Activated CD8-positive, alpha-beta memory T cell treated with anti-CD3 and anti-CD28 coated beads, Interleukin-2, amount 10 ng/mL, durations not matched to agents 7 days and 5 days (primary cell): ENCODE measurements around the gene DUOXA2. TPM values are rescaled to one million over a fixed set of nuclear protein-coding genes. Genes with fewer than 3 reads are reported as not detected.
"Not testable (repeated sequence)": the region's sequence is repeated elsewhere in the genome, so short reads cannot be mapped to it uniquely, and the experiment has no call there.

ENCODE experiments used
- ATAC-seq: fragments of 150-1000 bp; cut with Tn5 transposase; one replicate; pipeline ENCODE4 v1.10.0; 2021; ENCODE audit warnings: moderate library complexity
- CTCF ChIA-PET: fragments of 350-600 bp; sonication (Branson Sonifier 250); formaldehyde crosslinking; loops from one replicate; lab custom pipeline; 2021; ENCODE audit warnings: antibody characterized with exemption; lab: Charles Lee
- DNase-seq: peaks from one replicate; pipeline ENCODE4 v3.0.0-alpha.2; 2020
- H3K27ac Mint-ChIP-seq: one replicate; pipeline ENCODE4 v1.8.0; 2021; ENCODE audit warnings: mild to moderate bottlenecking, mixed read lengths
- H3K27me3 Mint-ChIP-seq: one replicate; pipeline ENCODE4 v1.8.0; 2021; ENCODE audit warnings: mixed read lengths
- H3K36me3 Mint-ChIP-seq: one replicate; pipeline ENCODE4 v1.8.0; 2021; ENCODE audit warnings: mild to moderate bottlenecking, mixed read lengths
- H3K4me1 Mint-ChIP-seq: one replicate; pipeline ENCODE4 v1.8.0; 2021; ENCODE audit warnings: mixed read lengths
- H3K4me3 Mint-ChIP-seq: one replicate; pipeline ENCODE4 v1.8.0; 2021; ENCODE audit warnings: mild to moderate bottlenecking, moderate library complexity, mixed read lengths
- H3K9me3 Mint-ChIP-seq: one replicate; pipeline ENCODE4 v1.8.0; 2022; ENCODE audit warnings: low read depth, mixed read lengths
- total RNA-seq, 2 experiments: library from RNA; stranded (reverse); gene quantifications; one replicate each; pipeline ENCODE4 v1.2.3, GENCODE V29; 2021

DUOXA2 gene
- total RNA-seq, 2 experiments from 2014 or later = not detected

DNA sequence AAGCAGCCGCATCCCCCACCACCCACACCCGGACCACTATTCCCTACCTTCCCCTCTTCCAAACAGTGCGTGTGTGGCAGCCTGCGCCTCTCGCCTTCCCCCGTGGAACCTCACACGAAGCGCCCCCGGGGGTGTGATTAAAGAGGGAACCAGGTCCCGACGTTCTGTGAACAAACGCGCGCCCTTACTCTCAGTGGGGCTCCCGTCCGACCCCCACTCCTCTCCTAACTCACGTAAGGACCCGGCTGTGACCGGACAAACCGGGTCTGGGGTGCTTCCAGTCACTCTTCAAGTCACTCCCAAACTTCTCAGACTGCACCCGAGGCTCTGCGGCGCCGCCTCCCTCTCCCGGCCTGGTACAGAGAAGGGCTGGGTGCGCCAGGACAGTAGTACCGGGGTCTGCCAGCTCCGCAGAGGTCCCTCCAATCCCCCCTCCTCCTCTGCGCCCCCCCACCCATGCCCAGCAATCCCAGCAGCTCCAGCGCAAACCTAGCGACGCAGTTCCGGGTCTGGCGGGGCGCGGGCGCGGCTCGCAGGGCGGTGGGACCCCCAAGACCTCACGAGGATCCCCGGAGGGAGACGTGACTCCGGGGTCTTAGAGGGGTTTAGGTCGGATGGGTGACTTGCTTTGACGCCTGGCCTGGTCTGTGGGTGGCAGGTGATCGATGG is 15.0 kb downstream of the DUOXA2 start:
- H3K27me3 Mint-ChIP-seq = peaks cover 80% of the 10 kb centered on the region
- H3K4me3 Mint-ChIP-seq = no peak overlapping the region
- H3K36me3 Mint-ChIP-seq = no peaks in the 10 kb centered on the region
- H3K27ac Mint-ChIP-seq = no peak overlapping the region
- H3K4me1 Mint-ChIP-seq = peaks cover 1% of the 10 kb centered on the region
- no peaks in the 10 kb centered on the region for H3K9me3 Mint-ChIP-seq
- DNase-seq (no peak), ATAC-seq (no peak)
- CTCF ChIA-PET = interaction anchor here (1.6 to 2.3 kb wide), 2 partner anchors 11 kb away, joined by 5 to 16 read pairs; no protein-coding TSS in a partner anchor

DNA sequence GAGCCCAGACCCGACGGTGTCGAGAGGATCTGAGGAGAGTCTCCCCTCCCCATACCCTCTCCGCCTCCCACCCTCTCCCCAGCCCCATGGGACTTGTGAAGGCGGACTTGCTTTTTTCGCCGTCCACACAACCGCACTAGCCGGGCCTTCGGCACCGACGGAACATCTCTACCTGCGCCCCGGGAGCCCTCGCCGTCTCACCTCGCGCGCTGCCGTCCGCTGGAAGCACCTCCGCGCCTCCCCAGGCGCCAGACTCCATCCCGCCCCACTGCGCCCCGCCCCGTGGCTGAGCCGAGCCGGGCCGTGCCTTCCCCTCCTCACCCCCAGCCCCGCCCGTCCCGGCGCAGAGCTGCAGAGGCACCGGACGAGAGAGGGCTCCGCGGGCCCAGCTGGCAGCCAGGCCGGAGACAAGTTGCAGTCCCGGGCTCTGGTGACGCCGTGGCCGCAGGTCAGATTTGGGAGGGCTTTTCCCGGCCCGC is 15.6 kb downstream of the DUOXA2 start, which contains the start of the genes DUOX1 and DUOXA1:
DUOX1 (plus strand) TSS at position 344 of the 479 bp plus-strand sequence. CDS start 1,973 bp downstream, outside the sequence.
DUOXA1 (minus strand) TSS at position 229 of the 479 bp plus-strand sequence. CDS start 6,865 bp downstream, outside the sequence.
- DNase-seq = no peak

DNA sequence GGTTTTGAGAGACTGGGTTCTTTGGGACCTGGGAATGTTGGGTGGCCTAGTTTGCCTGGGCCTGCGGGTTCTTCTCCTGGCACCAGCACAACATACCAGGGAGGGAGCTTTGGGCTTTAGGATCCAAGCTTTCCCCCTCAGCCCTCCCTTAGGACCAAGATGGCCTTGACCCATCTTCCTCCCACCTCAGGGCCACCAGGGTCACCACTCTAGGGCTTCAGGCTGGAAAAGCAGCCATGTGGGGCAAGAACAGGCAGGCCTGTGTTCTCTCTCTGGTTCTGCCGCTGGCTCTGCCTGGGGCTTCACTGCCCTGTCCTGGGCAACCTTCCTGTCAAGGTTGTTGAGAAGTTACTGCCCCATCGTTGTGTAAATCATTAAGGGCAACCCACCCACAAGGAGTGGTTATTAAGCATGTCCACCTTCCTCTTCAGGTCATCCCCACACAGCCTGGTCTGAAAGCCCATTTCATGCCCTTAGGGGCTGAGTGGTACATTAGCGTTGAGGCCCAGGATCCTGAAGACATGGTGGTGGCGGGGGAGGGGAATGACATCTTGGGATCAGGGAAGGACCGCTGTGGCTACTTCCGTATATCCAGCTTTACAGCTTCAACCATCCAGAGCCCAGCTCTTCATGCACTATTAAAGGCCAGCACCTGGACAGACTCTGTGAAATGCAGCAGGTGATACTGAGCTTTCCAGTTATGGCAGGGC is 16.3 kb downstream of the DUOXA2 start:
- CTCF ChIA-PET = interaction anchor here (0.9 to 2.3 kb wide), 4 partner anchors 9 to 68 kb away, joined by 3 to 16 read pairs (median 3); partner anchors contain the start of gene DUOXA2
- no peaks in the 10 kb centered on the region for H3K9me3 Mint-ChIP-seq
- H3K27me3 Mint-ChIP-seq = peaks cover 80% of the 10 kb centered on the region
- H3K27ac Mint-ChIP-seq = no peak overlapping the region
- no peak for DNase-seq
- peaks cover 6% of the 10 kb centered on the region for H3K4me1 Mint-ChIP-seq
- ATAC-seq = no peak
- H3K36me3 Mint-ChIP-seq = no peaks in the 10 kb centered on the region
- H3K4me3 Mint-ChIP-seq = no peak overlapping the region

More for the DNA sequence above, 15.6 kb downstream of the DUOXA2 start, which contains the start of the genes DUOX1 and DUOXA1:
- Mint-ChIP-seq H3K4me1 (peaks cover 3% of the 10 kb centered on the region), H3K27ac (no peak within 1 kb of the TSS), H3K36me3 (no peaks in the 10 kb centered on the region), H3K4me3 (no peak within 1 kb of the TSS), H3K9me3 (no peaks in the 10 kb centered on the region), H3K27me3 (peaks cover 84% of the 10 kb centered on the region)
- peak; percentile 67 for ATAC-seq
- CTCF ChIA-PET = interaction anchor here (1.1 to 2.3 kb wide), 2 partner anchors 8 to 11 kb away, joined by 3 to 16 read pairs; no protein-coding TSS in a partner anchor

DNA sequence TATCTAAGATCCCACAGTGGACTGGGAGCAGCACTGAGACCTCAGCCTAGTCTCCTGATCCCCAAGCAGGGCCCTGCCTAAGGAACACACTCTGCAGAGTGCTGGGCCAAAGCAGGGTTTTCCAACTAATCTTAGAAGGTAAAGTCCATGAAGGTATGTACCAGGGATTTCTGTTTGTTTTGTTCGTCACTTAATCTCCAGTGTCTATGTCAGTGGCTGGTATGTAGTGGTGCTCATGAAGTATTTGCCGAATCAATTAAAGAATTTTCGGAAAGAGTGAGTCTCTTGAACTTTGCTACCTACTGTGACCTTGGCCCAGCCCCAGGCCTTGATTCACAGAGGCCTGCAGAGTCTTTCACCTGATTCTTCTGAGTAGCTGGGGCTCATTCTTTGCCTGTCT is 17.4 kb downstream of the DUOXA2 start:
- Mint-ChIP-seq H3K36me3 (no peaks in the 10 kb centered on the region), H3K4me3 (no peak overlapping the region), H3K4me1 (peaks cover 8% of the 10 kb centered on the region), H3K27me3 (peaks cover 75% of the 10 kb centered on the region), H3K9me3 (no peaks in the 10 kb centered on the region), H3K27ac (no peak overlapping the region)
- ATAC-seq (no peak), DNase-seq (no peak)
- CTCF ChIA-PET = interaction anchor here (0.9 to 2.3 kb wide), 3 partner anchors 13 to 67 kb away, joined by 3 to 16 read pairs (median 3); partner anchors contain the start of gene DUOXA2

DNA sequence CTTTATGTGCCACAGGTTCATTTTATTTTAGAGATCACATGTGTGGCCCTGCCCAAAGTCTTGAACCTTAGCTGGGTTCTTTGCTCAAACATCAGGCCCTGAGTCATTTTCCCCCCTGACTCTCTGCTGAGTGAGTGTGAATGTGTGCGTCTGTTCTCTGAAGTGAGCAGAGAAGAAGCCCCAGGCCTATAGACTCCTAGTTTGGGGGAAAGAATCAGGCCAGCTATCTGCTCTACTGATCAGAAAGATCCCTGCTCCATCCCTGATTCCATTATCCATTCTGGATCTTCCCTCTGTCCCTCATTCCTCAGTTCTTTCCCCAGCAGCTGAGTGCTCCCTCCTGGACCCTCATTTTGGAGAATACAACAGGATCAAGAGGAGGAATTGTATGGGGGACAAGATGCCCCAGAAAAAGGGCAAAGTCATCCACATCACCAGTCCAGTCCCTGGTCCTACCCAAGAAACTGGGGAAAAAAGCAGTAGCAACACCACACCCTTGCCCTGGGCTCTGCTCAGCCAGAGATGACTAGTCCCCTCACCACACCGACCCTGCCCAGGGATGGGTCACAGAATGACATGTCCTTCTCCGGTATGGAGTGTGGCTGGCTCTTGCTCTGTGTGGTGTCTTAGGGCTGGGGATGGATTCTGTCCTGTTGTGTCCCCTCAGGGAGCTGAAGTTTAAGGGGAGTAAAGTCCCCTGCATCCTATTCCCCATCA is 18.9 kb downstream of the DUOXA2 start:
- DNase-seq (no peak), ATAC-seq (no peak)
- H3K27ac Mint-ChIP-seq = no peak overlapping the region

DNA sequence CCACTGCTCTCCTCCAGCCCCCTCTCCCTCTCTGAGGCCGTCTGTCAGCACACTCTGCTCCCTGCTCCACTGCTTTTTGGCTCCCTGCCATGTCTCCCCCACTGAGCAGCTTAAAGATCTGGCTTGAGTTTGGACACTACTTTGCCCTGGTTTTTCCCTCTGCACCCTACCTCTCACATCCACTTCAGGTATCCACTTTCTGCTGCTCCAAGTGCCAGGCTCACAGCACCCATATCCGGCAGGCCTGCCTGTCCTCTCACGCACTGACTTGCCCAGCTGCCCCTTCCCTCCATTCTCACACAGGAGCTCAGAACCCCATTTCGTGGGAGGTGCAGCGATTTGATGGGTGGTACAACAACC is 19.4 kb downstream of the DUOXA2 start:
- Mint-ChIP-seq H3K27ac (no peak overlapping the region), H3K36me3 (no peaks in the 10 kb centered on the region), H3K4me3 (no peak overlapping the region), H3K4me1 (peaks cover 7% of the 10 kb centered on the region), H3K9me3 (no peaks in the 10 kb centered on the region), H3K27me3 (peaks cover 64% of the 10 kb centered on the region)
- CTCF ChIA-PET = interaction anchor here (1.3 to 2.1 kb wide), 2 partner anchors 9 to 15 kb away, joined by 5 to 17 read pairs; no protein-coding TSS in a partner anchor
- no peak for DNase-seq
- ATAC-seq = no peak

More for the DNA sequence above, 18.9 kb downstream of the DUOXA2 start:
- peaks cover 69% of the 10 kb centered on the region for H3K27me3 Mint-ChIP-seq
- CTCF ChIA-PET = interaction anchor here (1.0 to 2.1 kb wide), 4 partner anchors 9 to 32 kb away, joined by 3 to 17 read pairs (median 4); no protein-coding TSS in a partner anchor
- no peaks in the 10 kb centered on the region for H3K36me3 Mint-ChIP-seq
- peaks cover 8% of the 10 kb centered on the region for H3K4me1 Mint-ChIP-seq
- no peak overlapping the region for H3K4me3 Mint-ChIP-seq
- no peaks in the 10 kb centered on the region for H3K9me3 Mint-ChIP-seq

DNA sequence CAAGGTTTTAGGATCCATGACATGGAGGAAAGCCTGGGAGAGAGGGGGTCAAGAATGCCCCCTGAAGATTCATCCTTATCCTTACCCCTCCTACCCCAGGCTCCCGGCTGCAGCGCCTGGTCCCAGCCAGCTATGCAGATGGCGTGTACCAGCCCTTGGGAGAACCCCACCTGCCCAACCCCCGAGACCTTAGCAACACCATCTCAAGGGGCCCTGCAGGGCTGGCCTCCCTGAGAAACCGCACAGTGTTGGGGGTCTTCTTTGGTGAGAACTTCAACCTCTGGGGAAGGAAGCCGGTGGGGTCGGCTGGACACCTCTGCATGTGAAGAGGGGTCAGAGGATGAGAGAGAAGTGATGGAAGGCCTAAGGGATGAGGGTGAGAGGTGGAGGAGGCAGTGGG is 19.9 kb downstream of the DUOXA2 start:
- Mint-ChIP-seq H3K27ac (no peak overlapping the region), H3K27me3 (peaks cover 59% of the 10 kb centered on the region), H3K36me3 (no peaks in the 10 kb centered on the region), H3K4me1 (peaks cover 7% of the 10 kb centered on the region), H3K9me3 (no peaks in the 10 kb centered on the region), H3K4me3 (no peak overlapping the region)
- no peak for ATAC-seq
- no peak for DNase-seq
- CTCF ChIA-PET = interaction anchor here (1.0 to 2.1 kb wide), 3 partner anchors 10 to 71 kb away, joined by 3 to 17 read pairs (median 5); no protein-coding TSS in a partner anchor

DNA sequence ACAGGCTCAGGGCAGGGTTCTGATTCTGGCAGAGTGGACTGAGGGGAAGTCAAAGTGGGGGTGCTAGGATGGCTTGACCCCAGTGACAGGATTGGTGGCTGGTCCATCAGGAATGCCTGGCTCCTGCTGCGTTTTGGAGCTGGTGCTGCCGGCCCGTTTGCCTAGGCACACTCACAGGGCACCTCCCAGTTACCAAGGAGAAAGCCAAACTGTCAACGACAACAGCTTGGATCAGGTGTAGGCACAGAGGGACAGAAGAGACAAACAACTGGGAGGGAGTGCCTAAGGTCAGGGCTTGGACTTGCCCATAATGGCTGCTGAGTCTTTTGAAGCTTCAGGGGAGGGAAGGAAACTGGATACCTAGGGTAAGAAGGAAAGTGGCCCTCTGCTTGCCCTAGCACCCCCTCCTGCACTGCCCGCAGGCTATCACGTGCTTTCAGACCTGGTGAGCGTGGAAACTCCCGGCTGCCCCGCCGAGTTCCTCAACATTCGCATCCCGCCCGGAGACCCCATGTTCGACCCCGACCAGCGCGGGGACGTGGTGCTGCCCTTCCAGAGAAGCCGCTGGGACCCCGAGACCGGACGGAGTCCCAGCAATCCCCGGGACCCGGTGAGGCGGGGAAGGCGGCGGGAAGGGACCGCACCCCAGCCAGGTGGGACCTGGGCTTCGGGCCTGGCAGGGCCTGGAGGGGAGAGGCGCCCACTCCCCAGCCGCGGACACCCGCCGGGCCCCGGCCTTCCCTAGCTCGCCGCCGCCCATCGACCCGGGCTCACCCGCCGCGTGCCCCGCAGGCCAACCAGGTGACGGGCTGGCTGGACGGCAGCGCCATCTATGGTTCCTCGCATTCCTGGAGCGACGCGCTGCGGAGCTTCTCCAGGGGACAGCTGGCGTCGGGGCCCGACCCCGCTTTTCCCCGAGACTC is 20.8 kb downstream of the DUOXA2 start:
- H3K27ac Mint-ChIP-seq = no peak overlapping the region
- DNase-seq = no peak
- peak overlapping the region; percentile 27 for H3K4me3 Mint-ChIP-seq
- H3K9me3 Mint-ChIP-seq = no peaks in the 10 kb centered on the region
- peaks cover 54% of the 10 kb centered on the region for H3K27me3 Mint-ChIP-seq
- H3K4me1 Mint-ChIP-seq = peaks cover 7% of the 10 kb centered on the region
- ATAC-seq = peak; percentile 61
- CTCF ChIA-PET = interaction anchor here (0.6 to 1.1 kb wide), 3 partner anchors 8 to 70 kb away, joined by 3 read pairs; no protein-coding TSS in a partner anchor
- H3K36me3 Mint-ChIP-seq = no peaks in the 10 kb centered on the region

DNA sequence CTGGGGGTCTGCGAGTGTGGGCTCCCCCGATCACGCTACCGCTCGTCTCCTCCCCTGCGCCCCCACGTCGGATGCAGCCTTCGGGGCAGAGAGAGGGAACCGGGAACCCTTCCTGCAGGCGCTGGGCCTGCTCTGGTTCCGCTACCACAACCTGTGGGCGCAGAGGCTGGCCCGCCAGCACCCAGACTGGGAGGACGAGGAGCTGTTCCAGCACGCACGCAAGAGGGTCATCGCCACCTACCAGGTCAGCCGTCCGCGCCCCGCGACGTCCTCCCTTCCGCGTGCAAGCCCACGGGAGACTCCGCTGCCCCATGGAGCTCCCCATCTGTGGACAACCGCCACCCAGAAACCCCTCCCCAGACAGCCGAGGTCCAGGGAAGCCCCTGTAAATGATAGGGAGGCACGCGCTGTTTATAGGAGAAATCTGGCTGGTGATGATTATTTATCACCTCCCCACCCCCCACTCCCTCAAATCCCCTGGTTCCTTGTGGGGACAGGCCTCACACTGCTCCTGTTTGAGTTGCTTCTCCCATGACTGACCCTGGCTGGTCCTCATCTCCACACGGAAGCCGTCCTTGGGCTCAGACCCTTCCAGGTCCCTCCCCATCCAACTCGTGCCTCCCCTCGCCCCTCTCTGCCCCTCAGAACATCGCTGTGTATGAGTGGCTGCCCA is 21.7 kb downstream of the DUOXA2 start:
- H3K9me3 Mint-ChIP-seq, H3K4me1 Mint-ChIP-seq, H3K4me3 Mint-ChIP-seq, ATAC-seq, H3K27ac Mint-ChIP-seq, H3K36me3 Mint-ChIP-seq, DNase-seq: not testable (repeated sequence)
- peaks cover 46% of the 10 kb centered on the region for H3K27me3 Mint-ChIP-seq
- CTCF ChIA-PET = interaction anchor here (1.0 to 1.1 kb wide), 1 partner anchor 18 kb away, joined by 3 read pairs; no protein-coding TSS in a partner anchor

DNA sequence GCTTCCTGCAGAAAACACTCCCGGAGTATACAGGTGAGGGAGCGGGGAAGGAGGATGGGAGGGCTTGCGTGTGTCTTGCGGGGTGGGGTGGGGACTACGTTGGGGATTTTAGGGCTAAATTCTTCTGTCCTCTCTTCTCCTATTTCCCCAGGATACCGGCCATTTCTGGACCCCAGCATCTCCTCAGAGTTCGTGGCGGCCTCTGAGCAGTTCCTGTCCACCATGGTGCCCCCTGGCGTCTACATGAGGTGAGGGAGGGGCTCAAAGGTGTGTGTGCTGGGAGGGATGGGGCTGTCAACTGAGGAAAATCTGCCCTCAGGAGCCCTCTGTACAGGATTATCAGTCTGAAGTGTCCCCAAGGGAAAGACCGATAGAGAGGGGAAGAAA is 22.2 kb downstream of the DUOXA2 start:
- Mint-ChIP-seq H3K4me1 (peaks cover 7% of the 10 kb centered on the region), H3K27me3 (peaks cover 42% of the 10 kb centered on the region), H3K9me3 (no peaks in the 10 kb centered on the region), H3K27ac (no peak overlapping the region), H3K4me3 (no peak overlapping the region), H3K36me3 (no peaks in the 10 kb centered on the region)
- CTCF ChIA-PET = interaction anchor here (0.7 to 1.0 kb wide), 2 partner anchors 13 to 18 kb away, joined by 3 to 5 read pairs; no protein-coding TSS in a partner anchor
- ATAC-seq (no peak), DNase-seq (no peak)

DNA sequence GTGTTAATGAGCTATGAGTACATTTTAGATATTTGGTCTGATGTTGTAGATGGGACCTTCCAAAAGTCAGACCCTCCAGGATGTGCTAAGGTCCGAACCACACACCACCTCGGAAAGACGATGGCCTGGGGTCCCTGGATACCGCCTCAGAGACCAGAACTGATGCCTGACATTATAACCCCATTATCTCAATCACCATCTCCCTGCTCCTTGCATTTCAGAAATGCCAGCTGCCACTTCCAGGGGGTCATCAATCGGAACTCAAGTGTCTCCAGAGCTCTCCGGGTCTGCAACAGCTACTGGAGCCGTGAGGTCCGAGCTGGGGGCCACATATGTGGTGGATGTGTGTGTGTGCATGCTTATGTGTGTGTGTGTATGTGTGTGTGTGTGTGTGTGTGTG is 23.6 kb downstream of the DUOXA2 start:
- Mint-ChIP-seq H3K4me1 (peaks cover 7% of the 10 kb centered on the region), H3K27ac (no peak overlapping the region), H3K27me3 (peaks cover 32% of the 10 kb centered on the region), H3K9me3 (no peaks in the 10 kb centered on the region), H3K36me3 (no peaks in the 10 kb centered on the region), H3K4me3 (no peak overlapping the region)
- CTCF ChIA-PET = interaction anchor here (1.2 to 1.3 kb wide), 2 partner anchors 19 to 21 kb away, joined by 5 to 6 read pairs; no protein-coding TSS in a partner anchor
- DNase-seq = no peak
- ATAC-seq = no peak
